CD4-positive, alpha-beta T cell (primary cell): ENCODE measurements around the gene SYTL2. TPM values are rescaled to one million over a fixed set of nuclear protein-coding genes. Genes with fewer than 3 reads are reported as not detected.

Source experiments
- ATAC-seq: fragments of 200-7000 bp; cut with Tn5 transposase; one replicate; pipeline ENCODE4 v1.10.0; 2022; ENCODE audit warnings: mild to moderate bottlenecking; ENCODE audit not compliant: poor library complexity
- CTCF ChIA-PET: fragments of 350-600 bp; sonication (Branson Sonifier 250); formaldehyde crosslinking; loops from one replicate; lab custom pipeline; 2021; ENCODE audit warnings: antibody characterized with exemption, inconsistent platforms; lab: Charles Lee
- POLR2A ChIA-PET: fragments of 350-600 bp; sonication (Branson Sonifier 250); formaldehyde crosslinking; loops from one replicate; lab custom pipeline; 2021; ENCODE audit warnings: antibody characterized with exemption, inconsistent platforms; lab: Charles Lee
- DNase-seq, 14 experiments: peaks; one replicate each; pipeline ENCODE4 v3.0.0-alpha.2; 2013 to 2020; ENCODE audit warnings: mixed read lengths in 2 of 14
- H3K27ac ChIP-seq, 2 donors: one replicate each; pipeline versions ENCODE4 v1.5.1 to v1.7.0; 2013; ENCODE audit warnings: low read length in 2 of 2, low read depth in 1 of 2, mild to moderate bottlenecking in 1 of 2
- H3K27me3 ChIP-seq, 2 experiments: 1 replicate in 1 of 2; 2 replicates in 1 of 2; pipeline versions ENCODE4 v1.6.1 to v1.7.0; 2013; ENCODE audit warnings: low read length in 2 of 2, control low read depth in 1 of 2, mild to moderate bottlenecking in 1 of 2, moderate library complexity in 1 of 2; ENCODE audit not compliant: insufficient read depth in 2 of 2, control insufficient read depth in 1 of 2
- H3K36me3 ChIP-seq: one replicate; pipeline ENCODE4 v1.6.1; 2013; ENCODE audit warnings: low read length, control low read depth; ENCODE audit not compliant: insufficient read depth
- H3K4me1 ChIP-seq: one replicate; pipeline ENCODE4 v1.6.1; 2013; ENCODE audit warnings: low read length, control low read depth; ENCODE audit not compliant: insufficient read depth
- H3K4me3 ChIP-seq: one replicate; pipeline ENCODE4 v1.5.1; 2013; ENCODE audit warnings: mild to moderate bottlenecking, low read length, moderate library complexity
- H3K9me3 ChIP-seq, 2 experiments: 1 replicate in 1 of 2; 2 replicates in 1 of 2; pipeline versions ENCODE4 v1.6.1 to v1.7.0; 2013; ENCODE audit warnings: low read length in 2 of 2, mild to moderate bottlenecking in 2 of 2, control low read depth in 1 of 2, moderate library complexity in 1 of 2; ENCODE audit not compliant: control insufficient read depth in 1 of 2, insufficient read depth in 1 of 2
- H3K27ac Mint-ChIP-seq: one replicate; pipeline ENCODE4 v1.8.0; 2020; ENCODE audit warnings: mixed read lengths
- H3K27me3 Mint-ChIP-seq: one replicate; pipeline ENCODE4 v1.8.0; 2021; ENCODE audit warnings: mixed read lengths
- H3K36me3 Mint-ChIP-seq: one replicate; pipeline ENCODE4 v1.8.0; 2021; ENCODE audit warnings: low read depth, mixed read lengths
- H3K4me1 Mint-ChIP-seq: one replicate; pipeline ENCODE4 v1.8.0; 2021; ENCODE audit warnings: low read depth, mixed read lengths
- H3K4me3 Mint-ChIP-seq: one replicate; pipeline ENCODE4 v1.8.0; 2020; ENCODE audit warnings: mild to moderate bottlenecking, mixed read lengths
- H3K9me3 Mint-ChIP-seq: one replicate; pipeline ENCODE4 v1.8.0; 2020; ENCODE audit warnings: mixed read lengths
- CTCF ChIP-seq: fragments of 200-600 bp; IDR thresholded peaks from one replicate; pipeline ENCODE4 v1.8.0; 2022; ENCODE audit warnings: antibody characterized with exemption, mild to moderate bottlenecking
- intact Hi-C, 2 experiments: fragments of 100-400 bp; cut with DNase I in 1 of 2; cut with micrococcal nuclease in 1 of 2; formaldehyde crosslinking; loops; one replicate each; pipeline versions ENCODE4 v1.15.1 to v1.9.0; 2023 to 2025; cut with DNase I, micrococcal nuclease
- total RNA-seq, 174 experiments: library from RNA in 2 of 174; stranded (reverse) in 2 of 174; gene quantifications; one replicate each; pipeline ENCODE4 v1.2.3 and lab custom pipeline; 2021 to 2026

The SYTL2 gene
- total RNA-seq, 2 experiments from 2014 or later: 35.4 to 36.7 TPM

- Mint-ChIP-seq H3K9me3 (no peaks in the 10 kb centered on the region), H3K4me1 (peaks cover 26% of the 10 kb centered on the region), H3K36me3 (peaks cover 20% of the 10 kb centered on the region), H3K4me3 (peak overlapping the region; percentile 42), H3K27me3 (no peaks in the 10 kb centered on the region), H3K27ac (no peak overlapping the region)
- H3K27ac ChIP-seq: no peak overlapping the region
- H3K36me3 ChIP-seq: no peaks in the 10 kb centered on the region
- no peak overlapping the region for H3K4me3 ChIP-seq
- intact Hi-C loops: loop anchor here (5.0 to 10.0 kb wide), 5 partner anchors 84 to 637 kb away; partner anchors contain the start of genes EED (in 1 of the 2), HIKESHI (in 1 of the 2) and PICALM (in 1 of the 2)
- POLR2A ChIA-PET: interaction anchor here (1.0 kb wide), 1 partner anchor 21 kb away, joined by 5 read pairs; the partner anchor contains the start of gene TMEM126A
- CTCF ChIA-PET: interaction anchor here (1.2 to 1.8 kb wide), 2 partner anchors 11 to 187 kb away, joined by 5 read pairs; partner anchors contain the start of gene CCDC83
- no peak for TF ChIP-seq CTCF
- DNase-seq: no peak
- no peaks in the 10 kb centered on the region for H3K9me3 ChIP-seq
- no peak for ATAC-seq
- peaks cover 10% of the 10 kb centered on the region for H3K4me1 ChIP-seq
- no peaks in the 10 kb centered on the region for H3K27me3 ChIP-seq
These were observed 142.8 kb downstream of the SYTL2 start for GRCh38 chr11:85668157-85668556.

DNA sequence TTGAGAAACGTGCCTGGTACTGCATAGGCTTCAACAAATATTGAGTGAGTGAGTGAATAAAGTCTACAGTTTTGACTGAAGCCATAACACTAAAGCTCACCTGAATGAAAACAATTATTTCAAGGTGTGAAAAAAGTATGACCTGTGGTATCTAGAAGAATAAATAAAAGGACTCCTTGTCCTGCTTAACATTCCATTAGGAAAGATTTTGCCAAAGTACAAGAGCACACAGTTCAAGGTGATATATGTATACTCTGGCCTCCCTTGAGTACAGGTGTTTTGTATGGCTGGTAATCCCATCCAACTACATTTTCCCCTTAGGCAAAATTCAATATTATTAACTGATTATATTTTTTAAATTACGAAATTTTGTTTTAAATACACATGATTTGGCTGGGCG, 144.3 kb downstream of the SYTL2 start:
- Mint-ChIP-seq H3K27ac (peak overlapping the region; percentile 100), H3K36me3 (peaks cover 30% of the 10 kb centered on the region), H3K9me3 (no peaks in the 10 kb centered on the region), H3K4me3 (no peak overlapping the region), H3K4me1 (peaks cover 39% of the 10 kb centered on the region), H3K27me3 (no peaks in the 10 kb centered on the region)
- TF ChIP-seq CTCF: no peak
- CTCF ChIA-PET: no interaction called here
- POLR2A ChIA-PET: no interaction called here
- H3K27ac ChIP-seq: no peak overlapping the region
- no peak for DNase-seq
- no peak overlapping the region for H3K4me3 ChIP-seq
- H3K9me3 ChIP-seq: no peaks in the 10 kb centered on the region
- no peaks in the 10 kb centered on the region for H3K36me3 ChIP-seq
- peaks cover 14% of the 10 kb centered on the region for H3K4me1 ChIP-seq
- ATAC-seq: no peak
- intact Hi-C loops: loop anchor here (5.0 to 10.0 kb wide), 5 partner anchors 86 to 638 kb away; partner anchors contain the start of genes EED (in 1 of the 2), HIKESHI (in 1 of the 2) and PICALM (in 1 of the 2)
- H3K27me3 ChIP-seq: no peaks in the 10 kb centered on the region

GRCh38 chr11:85665733-85666132, 145.2 kb downstream of the SYTL2 start:
- ATAC-seq: no peak
- no peaks in the 10 kb centered on the region for H3K27me3 Mint-ChIP-seq
- peaks cover 39% of the 10 kb centered on the region for H3K36me3 Mint-ChIP-seq
- Histone ChIP-seq H3K9me3 (no peaks in the 10 kb centered on the region), H3K27me3 (no peaks in the 10 kb centered on the region), H3K27ac (peak overlapping the region; percentile 97 to 99), H3K36me3 (peaks cover 8% of the 10 kb centered on the region), H3K4me3 (no peak overlapping the region), H3K4me1 (peaks cover 14% of the 10 kb centered on the region)
- peak in 1 of 14 experiments; percentile 11 for DNase-seq
- no peak for TF ChIP-seq CTCF
- intact Hi-C loops: loop anchor here (2.0 to 10.0 kb wide), 6 partner anchors 87 to 639 kb away; partner anchors contain the start of genes EED (in 2 of the 2), HIKESHI (in 1 of the 2) and PICALM (in 1 of the 2)
- H3K4me1 Mint-ChIP-seq: peaks cover 49% of the 10 kb centered on the region
- no peaks in the 10 kb centered on the region for H3K9me3 Mint-ChIP-seq
- POLR2A ChIA-PET: interaction anchor here (0.9 to 9.3 kb wide), 2 partner anchors 15 to 85 kb away, joined by 4 to 136 read pairs; partner anchors contain the start of gene TMEM126A
- H3K4me3 Mint-ChIP-seq: peak overlapping the region; percentile 100
- CTCF ChIA-PET: interaction anchor here (2.9 kb wide), 1 partner anchor 189 kb away, joined by 13 read pairs; the partner anchor contains the start of gene CCDC83
- H3K27ac Mint-ChIP-seq: peak overlapping the region; percentile 100
